Esophagus squamous epithelium (tissue), 4 donors: ENCODE data around the gene AUTS2.

Source experiments
- CTCF ChIP-seq, 6 experiments: fragments of 450-650 bp in 4 of 6; fragments of 200-600 bp in 2 of 6; sonication (generic) in 2 of 6; IDR thresholded peaks; one replicate each; pipeline ENCODE4 v1.5.1; 2016 to 2019; ENCODE audit warnings: antibody characterized with exemption in 6 of 6, mild to moderate bottlenecking in 4 of 6, moderate library complexity in 4 of 6
- POLR2A ChIP-seq, 4 donors: fragments of 450-650 bp; IDR thresholded peaks; one replicate each; pipeline ENCODE4 v1.6.1; 2017; ENCODE audit warnings: antibody characterized with exemption in 4 of 4, mild to moderate bottlenecking in 4 of 4, moderate library complexity in 3 of 4

GRCh38 chr7:70589010-70589409 is 990.7 kb downstream of the AUTS2 start:
- no peak for TF ChIP-seq CTCF (IDR thresholded peaks at IDR 0.05)
- TF ChIP-seq POLR2A (IDR thresholded peaks at IDR 0.05), result no peak
